ENCODE results near the gene WFIKKN1.

WFIKKN1 gene

GRCh38 chr16:583815-584591, 46.8 kb upstream of the WFIKKN1 start:
- Histone ChIP-seq H2BK12ac (ENCODE audit: low read length in 2 of 2) (no peak overlapping the region), H3K9ac (ENCODE audit: low read length) (no peak overlapping the region), H3K4ac (ENCODE audit: low read depth in 1 of 2, low read length in 2 of 2) (no peak overlapping the region), H4K91ac (ENCODE audit: low read length) (peak overlapping the region; percentile 35), H3K27ac (ENCODE audit: low read length, poor library complexity, severe bottlenecking) (no peak overlapping the region), H2BK5ac (ENCODE audit: low read depth, low read length, poor library complexity, severe bottlenecking) (no peak overlapping the region), H2AFZ (ENCODE audit: low read depth, low read length) (no peak overlapping the region), H3K27me3 (ENCODE audit: control insufficient read depth in 1 of 2, insufficient read depth in 1 of 2, low read length in 2 of 2) (no peaks in the 10 kb centered on the region), H3K23ac (ENCODE audit: low read length in 2 of 2) (no peak overlapping the region), H3K9me3 (ENCODE audit: control insufficient read depth, low read length) (no peaks in the 10 kb centered on the region), H2BK120ac (ENCODE audit: low read depth, low read length) (no peak overlapping the region), H3K36me3 (ENCODE audit: control insufficient read depth in 1 of 2, insufficient read depth in 2 of 2, low read depth in 1 of 2, low read length in 2 of 2) (peaks cover 11 to 38% of the 10 kb centered on the region in 2 experiments), H3K18ac (ENCODE audit: low read depth in 1 of 2, low read length in 2 of 2) (no peak overlapping the region), H3K4me2 (ENCODE audit: low read length, poor library complexity, severe bottlenecking) (no peak overlapping the region), H3K79me1 (replicated peaks; ENCODE audit: low read length, poor library complexity, severe bottlenecking) (peaks cover 13% of the 10 kb centered on the region), H3K14ac (ENCODE audit: low read length in 2 of 2) (no peak overlapping the region), H3K4me3 (ENCODE audit: insufficient read depth in 1 of 2, low read depth in 1 of 2, low read length in 2 of 2) (peak overlapping the region in 1 of 2 experiments; percentile 0), H2AK5ac (ENCODE audit: low read length, severe bottlenecking) (no peak overlapping the region), H3K4me1 (ENCODE audit: control insufficient read depth, insufficient read depth, low read depth, low read length) (peaks cover 38% of the 10 kb centered on the region), H2BK15ac (ENCODE audit: low read depth, poor library complexity, severe bottlenecking) (peak overlapping the region; percentile 33), H4K8ac (ENCODE audit: low read length) (peak overlapping the region; percentile 47)
- 57% methylated on average over 38 of the region's 38 CpGs for WGBS
- DNase-seq: no peak

GRCh38 chr16:585351-585750, 45.4 kb upstream of the WFIKKN1 start:
- H3K4me1 ChIP-seq (ENCODE audit: control insufficient read depth, insufficient read depth, low read depth, low read length): peaks cover 38% of the 10 kb centered on the region
- H3K18ac ChIP-seq (ENCODE audit: low read depth in 1 of 2, low read length in 2 of 2): peak overlapping the region in 1 of 2 experiments; percentile 57
- no peak for DNase-seq
- no peak overlapping the region for H3K14ac ChIP-seq (ENCODE audit: low read length in 2 of 2)
- H3K27me3 ChIP-seq (ENCODE audit: control insufficient read depth in 1 of 2, insufficient read depth in 1 of 2, low read length in 2 of 2): no peaks in the 10 kb centered on the region
- H2BK5ac ChIP-seq (ENCODE audit: low read depth, low read length, poor library complexity, severe bottlenecking): no peak overlapping the region
- H4K8ac ChIP-seq (ENCODE audit: low read length): no peak overlapping the region
- no peak overlapping the region for H2BK120ac ChIP-seq (ENCODE audit: low read depth, low read length)
- H4K91ac ChIP-seq (ENCODE audit: low read length): no peak overlapping the region
- no peak overlapping the region for H3K9ac ChIP-seq (ENCODE audit: low read length)
- H2BK15ac ChIP-seq (ENCODE audit: low read depth, poor library complexity, severe bottlenecking): peak overlapping the region; percentile 33
- no peak overlapping the region for H3K4me3 ChIP-seq (ENCODE audit: insufficient read depth in 1 of 2, low read depth in 1 of 2, low read length in 2 of 2)
- H3K4me2 ChIP-seq (ENCODE audit: low read length, poor library complexity, severe bottlenecking): no peak overlapping the region
- H3K27ac ChIP-seq (ENCODE audit: low read length, poor library complexity, severe bottlenecking): no peak overlapping the region
- H3K36me3 ChIP-seq (ENCODE audit: control insufficient read depth in 1 of 2, insufficient read depth in 2 of 2, low read depth in 1 of 2, low read length in 2 of 2): peaks cover 11 to 31% of the 10 kb centered on the region in 2 experiments
- peak overlapping the region in 1 of 2 experiments; percentile 30 for H2BK12ac ChIP-seq (ENCODE audit: low read length in 2 of 2)
- no peaks in the 10 kb centered on the region for H3K9me3 ChIP-seq (ENCODE audit: control insufficient read depth, low read length)
- no peak overlapping the region for H3K4ac ChIP-seq (ENCODE audit: low read depth in 1 of 2, low read length in 2 of 2)
- H3K23ac ChIP-seq (ENCODE audit: low read length in 2 of 2): no peak overlapping the region
- H2AFZ ChIP-seq (ENCODE audit: low read depth, low read length): no peak overlapping the region
- H2AK5ac ChIP-seq (ENCODE audit: low read length, severe bottlenecking): no peak overlapping the region
- H3K79me1 ChIP-seq (replicated peaks; ENCODE audit: low read length, poor library complexity, severe bottlenecking): peaks cover 13% of the 10 kb centered on the region
- WGBS: 68% methylated on average over 10 of the region's 10 CpGs

DNA sequence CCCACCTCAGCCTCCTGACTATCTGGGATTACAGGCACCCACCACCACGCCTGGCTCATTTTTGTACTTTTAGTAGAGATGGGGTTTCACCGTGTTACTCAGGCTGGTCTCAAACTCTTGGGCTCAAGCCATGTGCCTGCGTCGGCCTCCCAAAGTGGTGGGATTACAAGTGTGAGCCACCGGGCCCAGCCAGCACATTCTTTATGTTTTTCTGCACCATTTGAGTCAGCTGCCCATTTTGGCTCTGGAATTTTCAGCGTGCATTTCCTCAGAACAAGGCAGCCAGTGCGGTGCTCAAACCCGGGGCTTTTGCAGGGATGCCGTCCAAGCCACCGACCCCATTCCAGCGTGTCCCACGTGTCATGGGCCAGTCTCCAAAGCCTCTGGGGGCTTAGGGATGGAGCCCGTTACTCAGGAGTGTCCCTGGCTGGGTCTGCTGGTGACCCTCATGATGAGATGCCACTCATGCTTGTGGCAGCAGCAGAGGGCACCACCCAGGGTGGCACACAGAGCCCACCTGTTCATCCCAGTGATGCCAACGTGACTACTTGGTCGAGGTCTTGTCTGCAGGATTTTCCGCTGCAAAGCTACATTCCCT, 44.6 kb upstream of the WFIKKN1 start:
- no peak overlapping the region for H3K4me3 ChIP-seq (ENCODE audit: insufficient read depth in 1 of 2, low read depth in 1 of 2, low read length in 2 of 2)
- H4K91ac ChIP-seq (ENCODE audit: low read length): no peak overlapping the region
- no peak for DNase-seq
- peaks cover 19% of the 10 kb centered on the region for H3K79me1 ChIP-seq (replicated peaks; ENCODE audit: low read length, poor library complexity, severe bottlenecking)
- H3K9me3 ChIP-seq (ENCODE audit: control insufficient read depth, low read length): no peaks in the 10 kb centered on the region
- 71% methylated on average over 16 of the region's 16 CpGs for WGBS
- peaks cover 45% of the 10 kb centered on the region for H3K4me1 ChIP-seq (ENCODE audit: control insufficient read depth, insufficient read depth, low read depth, low read length)
- H2BK120ac ChIP-seq (ENCODE audit: low read depth, low read length): no peak overlapping the region
- no peak overlapping the region for H3K4ac ChIP-seq (ENCODE audit: low read depth in 1 of 2, low read length in 2 of 2)
- H3K27me3 ChIP-seq (ENCODE audit: control insufficient read depth in 1 of 2, insufficient read depth in 1 of 2, low read length in 2 of 2): no peaks in the 10 kb centered on the region
- no peak overlapping the region for H2BK15ac ChIP-seq (ENCODE audit: low read depth, poor library complexity, severe bottlenecking)
- no peak overlapping the region for H3K14ac ChIP-seq (ENCODE audit: low read length in 2 of 2)
- no peak overlapping the region for H4K8ac ChIP-seq (ENCODE audit: low read length)
- H3K36me3 ChIP-seq (ENCODE audit: control insufficient read depth in 1 of 2, insufficient read depth in 2 of 2, low read depth in 1 of 2, low read length in 2 of 2): peaks cover 6 to 23% of the 10 kb centered on the region in 2 experiments
- H2AFZ ChIP-seq (ENCODE audit: low read depth, low read length): no peak overlapping the region
- H3K23ac ChIP-seq (ENCODE audit: low read length in 2 of 2): no peak overlapping the region
- no peak overlapping the region for H3K27ac ChIP-seq (ENCODE audit: low read length, poor library complexity, severe bottlenecking)
- H2BK12ac ChIP-seq (ENCODE audit: low read length in 2 of 2): peak overlapping the region in 1 of 2 experiments; percentile 1
- peak overlapping the region; percentile 22 for H3K9ac ChIP-seq (ENCODE audit: low read length)
- no peak overlapping the region for H2BK5ac ChIP-seq (ENCODE audit: low read depth, low read length, poor library complexity, severe bottlenecking)
- H3K4me2 ChIP-seq (ENCODE audit: low read length, poor library complexity, severe bottlenecking): no peak overlapping the region
- no peak overlapping the region for H3K18ac ChIP-seq (ENCODE audit: low read depth in 1 of 2, low read length in 2 of 2)
- no peak overlapping the region for H2AK5ac ChIP-seq (ENCODE audit: low read length, severe bottlenecking)
